GM12865 (cell line): ENCODE data around the gene NKD1.

ENCODE experiments used
- DNase-seq: peaks from one replicate; pipeline ENCODE4 v3.0.0; 2010; ENCODE audit warnings: low read depth
- H3K4me3 ChIP-seq: 2 replicates; pipeline ENCODE4 v1.5.1; 2011; ENCODE audit warnings: mild to moderate bottlenecking, low read depth, low read length, control low read depth
- CTCF ChIP-seq: IDR thresholded peaks from 2 replicates; pipeline ENCODE4 v1.5.1; 2011; ENCODE audit warnings: low read length, control low read depth, low read depth, inconsistent platforms; ENCODE audit not compliant: insufficient read depth; ENCODE audit errors: missing control alignments

NKD1 gene

GRCh38 chr16:50607447-50607846 lies 59.3 kb downstream of the NKD1 start:
- no peak overlapping the region for H3K4me3 ChIP-seq
- TF ChIP-seq CTCF = no peak
- no peak for DNase-seq

GRCh38 chr16:50607970-50608557 lies 59.9 kb downstream of the NKD1 start:
- TF ChIP-seq CTCF = no peak
- no peak overlapping the region for H3K4me3 ChIP-seq
- no peak for DNase-seq

- no peak overlapping the region for H3K4me3 ChIP-seq
- DNase-seq = no peak
- TF ChIP-seq CTCF = no peak
These were observed 60.9 kb downstream of the NKD1 start for GRCh38 chr16:50609049-50609448.

GRCh38 chr16:50609471-50609870 lies 61.3 kb downstream of the NKD1 start:
- TF ChIP-seq CTCF = no peak
- no peak overlapping the region for H3K4me3 ChIP-seq
- DNase-seq = no peak

- H3K4me3 ChIP-seq = no peak overlapping the region
- TF ChIP-seq CTCF = no peak
- no peak for DNase-seq
These were observed 62.4 kb downstream of the NKD1 start for GRCh38 chr16:50610331-50611262.

- DNase-seq = no peak
- TF ChIP-seq CTCF = no peak
- H3K4me3 ChIP-seq = no peak overlapping the region
These were observed 63.2 kb downstream of the NKD1 start for GRCh38 chr16:50611332-50611934.
